Measurements from ENCODE around the gene MRC2.

Gene MRC2

DNA sequence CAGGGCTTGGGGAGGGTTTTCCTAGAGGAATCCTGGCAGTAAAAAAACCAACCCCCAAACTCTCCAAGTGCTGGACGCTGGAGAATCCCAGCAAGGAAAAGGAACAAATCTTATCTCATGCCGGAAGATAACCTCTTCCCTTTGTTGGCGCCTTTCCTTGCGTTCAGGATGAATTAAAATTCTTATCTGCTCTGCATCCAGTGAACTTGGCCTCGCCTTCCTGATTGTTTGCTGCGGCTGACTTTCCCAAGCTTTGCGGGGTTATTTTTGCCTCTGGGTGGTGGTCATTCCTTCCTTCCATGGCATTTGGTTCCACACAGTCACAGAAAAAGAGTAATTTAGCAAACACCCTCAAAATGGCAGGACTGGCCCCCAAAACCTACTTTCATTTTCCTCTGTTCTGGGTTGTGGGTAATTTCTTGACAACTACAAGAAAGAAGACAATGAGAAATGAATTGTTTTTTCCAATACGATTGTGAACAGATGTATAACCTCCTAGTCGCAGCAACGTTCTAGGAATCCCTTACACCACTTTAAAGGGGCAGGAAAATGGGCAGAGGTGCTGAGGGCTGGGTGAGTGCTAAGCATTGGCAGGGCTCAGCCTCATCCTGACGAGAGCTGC, 77.8 kb downstream of the MRC2 start:
- DNase-seq, result no peak

DNA sequence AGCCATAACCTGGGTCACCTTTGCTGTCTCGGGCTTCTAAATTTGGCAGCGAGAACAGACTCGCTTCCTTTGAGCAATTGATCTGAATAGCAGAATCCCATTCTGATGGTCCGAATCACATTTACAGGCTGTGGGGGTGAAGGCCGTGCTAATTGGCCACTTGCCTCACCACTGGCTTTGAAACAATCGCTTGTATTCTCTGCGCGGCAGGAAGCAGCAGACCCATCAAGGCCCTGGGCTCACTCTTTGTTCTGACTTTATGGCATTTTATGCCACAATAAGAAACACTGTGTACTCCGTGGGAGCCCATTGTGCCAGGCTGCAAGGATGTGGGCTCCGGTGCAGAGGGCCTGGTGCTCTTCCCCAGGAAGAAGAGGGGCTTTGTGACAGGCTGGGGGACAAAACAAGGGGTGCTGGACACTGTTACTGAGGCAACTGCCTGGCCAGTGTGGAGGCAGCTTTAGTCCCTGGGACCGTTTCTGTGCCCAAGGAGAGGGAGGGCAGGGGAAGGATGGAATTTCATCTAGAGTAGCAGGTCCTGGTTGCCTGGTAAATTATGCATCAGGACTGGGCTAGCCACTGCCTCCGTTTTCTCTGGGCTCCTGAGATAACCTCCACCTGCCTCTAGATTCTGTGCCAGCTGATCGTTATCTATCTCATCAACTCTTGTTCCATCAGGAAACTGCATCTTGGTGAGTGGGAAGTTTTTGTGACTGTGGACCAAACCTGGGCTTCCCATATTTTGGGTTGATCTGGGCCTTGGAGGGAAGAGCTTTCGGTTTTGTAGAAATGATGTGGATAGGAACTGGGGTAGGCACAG, 78.5 kb downstream of the MRC2 start:
- peak; percentile 24 for DNase-seq

DNA sequence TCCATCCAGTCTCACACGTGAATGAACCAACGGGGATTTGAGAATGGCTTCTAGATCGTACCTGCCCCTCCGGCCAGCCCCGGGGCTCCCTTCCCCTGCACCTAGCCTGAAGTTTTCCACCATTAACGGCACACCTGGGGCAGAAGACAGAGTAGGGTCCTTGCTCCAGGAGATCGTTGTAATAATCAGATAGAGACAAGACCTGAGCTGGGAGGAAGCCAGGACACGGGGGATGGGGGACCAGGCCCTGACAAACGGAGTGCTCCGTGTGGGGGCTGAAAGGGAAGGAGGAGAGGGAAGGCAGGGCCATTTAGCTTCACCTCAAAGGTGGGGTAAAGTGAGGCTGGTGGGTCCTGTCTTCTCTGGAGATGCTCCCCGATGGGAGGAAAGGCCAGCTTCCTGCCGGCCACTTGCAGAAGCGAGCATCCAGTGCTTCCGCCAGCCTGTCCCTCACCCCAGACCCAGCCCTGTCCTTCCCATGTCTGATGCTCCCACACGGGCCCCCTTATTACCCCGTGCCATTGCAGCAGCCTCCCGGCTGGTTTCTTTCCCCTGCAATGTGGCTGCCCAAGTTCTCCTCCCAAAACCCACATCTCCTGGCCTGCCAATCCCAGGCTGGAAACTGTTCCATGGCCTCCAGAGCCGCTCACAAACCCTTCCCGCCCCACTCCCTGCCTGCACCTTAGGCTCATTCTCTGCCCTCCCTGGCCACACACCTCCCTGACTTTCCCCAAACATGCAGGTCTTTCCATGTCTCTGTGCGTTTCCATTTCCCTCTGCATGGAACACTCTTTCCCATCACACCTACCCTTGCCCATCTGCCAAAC, 79.3 kb downstream of the MRC2 start:
- DNase-seq, result no peak

DNA sequence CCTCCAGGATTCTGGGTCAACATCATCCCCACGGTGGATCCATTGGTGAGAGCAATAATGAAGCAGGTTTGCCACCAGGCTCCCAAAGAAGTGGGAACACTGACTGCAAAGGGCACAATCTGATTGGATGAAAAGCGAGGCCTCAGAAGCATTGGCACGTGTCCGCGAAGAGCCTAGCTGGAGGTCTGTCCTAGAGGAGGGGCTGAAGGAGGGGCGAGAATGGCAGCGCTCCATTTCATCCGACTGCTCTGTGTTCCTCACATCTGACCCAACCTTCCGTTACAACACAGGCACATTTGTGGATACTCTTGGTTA, 79.9 kb downstream of the MRC2 start:
- no peak for DNase-seq

DNA sequence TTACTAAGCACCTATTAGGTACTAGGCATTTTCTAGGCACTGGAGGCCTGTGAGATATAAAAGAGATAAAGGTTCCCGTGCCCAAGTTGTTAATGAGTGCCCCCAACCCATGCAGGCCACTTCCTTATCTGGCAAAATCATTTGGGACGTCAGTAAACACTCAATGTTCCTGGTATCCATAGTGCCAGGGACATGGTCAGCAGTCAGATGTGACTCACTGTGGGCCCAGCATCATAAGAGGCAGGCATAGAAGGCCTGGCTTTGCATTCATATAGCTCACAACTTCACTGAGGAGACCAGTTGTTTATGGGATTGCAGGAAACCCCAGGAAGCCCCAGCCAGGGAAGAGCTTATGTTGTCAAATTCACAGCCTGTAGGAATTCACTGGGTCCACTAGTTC, 81.1 kb downstream of the MRC2 start:
- DNase-seq, result no peak

DNA sequence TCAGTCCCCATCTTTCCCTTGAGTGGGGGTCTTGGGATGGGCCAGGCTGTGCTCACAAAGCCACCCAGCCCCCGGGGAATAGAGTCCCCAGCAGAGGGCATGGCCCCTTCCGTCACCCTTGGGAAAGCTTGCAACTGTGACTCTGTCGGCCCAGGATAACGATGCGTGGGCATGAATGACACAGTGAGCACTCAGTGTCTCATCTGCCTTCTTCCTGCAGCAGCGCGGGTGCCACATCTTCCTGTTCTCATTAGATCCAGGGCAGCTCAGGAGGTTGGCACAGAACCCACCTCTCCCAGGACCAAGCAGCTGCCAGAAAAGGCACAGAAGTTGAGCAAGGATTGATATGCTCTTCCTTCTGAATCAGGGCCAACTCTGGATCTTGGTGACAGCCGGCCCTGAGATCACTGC, 84.7 kb downstream of the MRC2 start:
- peak; percentile 28 for DNase-seq

DNA sequence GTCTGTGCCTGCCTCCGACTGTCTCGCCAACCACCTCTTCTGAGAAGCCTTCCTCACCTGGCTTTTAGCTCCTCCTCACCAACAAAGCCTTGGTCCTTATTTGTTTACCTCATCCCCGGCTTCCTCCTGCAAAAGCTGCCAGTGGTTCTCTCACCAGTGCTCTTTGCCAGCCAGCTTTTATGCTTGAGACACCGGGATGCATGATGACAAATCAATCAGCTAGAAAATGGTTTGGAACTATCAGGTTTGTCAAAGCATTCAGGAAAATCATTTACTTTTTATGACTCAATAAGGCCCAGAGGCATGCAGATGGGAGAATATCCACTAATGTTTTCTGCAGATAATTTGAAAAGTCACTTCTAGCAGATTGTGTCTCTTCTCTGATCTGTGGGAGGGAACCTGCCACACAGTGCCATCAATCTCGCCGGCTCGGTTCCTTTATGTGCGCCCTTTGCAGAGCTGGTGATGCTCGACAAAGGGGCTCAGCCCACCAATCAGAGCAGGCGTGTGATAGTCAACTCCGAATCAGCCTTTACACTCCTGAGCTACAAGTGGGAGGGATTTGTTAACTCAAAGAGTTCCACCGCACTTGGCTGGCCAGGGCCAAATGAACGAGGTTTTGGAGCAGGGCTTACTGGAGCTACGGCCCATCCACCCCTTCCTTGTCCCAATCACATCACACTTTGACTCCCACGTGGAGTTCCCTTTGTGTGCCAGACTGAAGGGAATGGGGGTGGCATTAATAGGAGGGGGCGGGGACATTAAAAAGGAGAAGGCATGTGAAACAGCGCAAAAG, 85.8 kb downstream of the MRC2 start:
- no peak for DNase-seq

DNA sequence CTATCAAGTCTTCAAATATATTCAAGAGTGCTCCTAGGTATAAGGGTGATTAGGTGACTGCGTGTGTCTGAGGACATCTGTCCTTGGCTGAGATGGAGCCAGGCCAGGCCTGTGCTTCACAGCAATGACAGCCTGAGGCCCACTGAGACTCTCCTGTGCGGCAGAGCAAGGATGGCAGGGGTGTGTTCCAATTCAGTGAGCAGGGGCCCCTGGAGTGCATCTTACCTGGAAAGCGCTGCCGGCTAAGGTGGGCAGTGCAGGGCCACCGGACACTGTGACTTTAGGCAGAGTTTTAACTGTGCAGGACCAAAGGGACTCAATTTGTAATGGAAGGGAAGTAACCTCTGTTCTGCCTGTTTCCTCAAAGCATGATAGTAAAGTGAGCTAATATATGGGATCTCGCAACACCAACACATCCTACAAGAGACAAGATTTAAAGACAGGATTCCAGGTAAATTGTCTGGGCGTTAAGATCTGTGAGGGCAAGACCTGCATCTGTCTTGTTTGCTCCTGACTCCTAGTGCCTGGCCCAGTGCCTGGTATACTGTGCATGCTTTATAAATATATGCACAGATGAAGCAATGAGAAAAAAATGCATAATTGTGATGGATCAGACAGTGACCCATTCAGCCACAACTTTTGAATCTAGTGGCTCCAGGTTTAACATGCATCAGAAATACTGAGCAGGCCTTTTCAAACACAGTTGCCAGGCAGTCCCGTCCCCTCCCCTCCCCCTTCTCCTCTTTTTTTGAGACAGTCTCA, 86.7 kb downstream of the MRC2 start:
- no peak for DNase-seq

DNA sequence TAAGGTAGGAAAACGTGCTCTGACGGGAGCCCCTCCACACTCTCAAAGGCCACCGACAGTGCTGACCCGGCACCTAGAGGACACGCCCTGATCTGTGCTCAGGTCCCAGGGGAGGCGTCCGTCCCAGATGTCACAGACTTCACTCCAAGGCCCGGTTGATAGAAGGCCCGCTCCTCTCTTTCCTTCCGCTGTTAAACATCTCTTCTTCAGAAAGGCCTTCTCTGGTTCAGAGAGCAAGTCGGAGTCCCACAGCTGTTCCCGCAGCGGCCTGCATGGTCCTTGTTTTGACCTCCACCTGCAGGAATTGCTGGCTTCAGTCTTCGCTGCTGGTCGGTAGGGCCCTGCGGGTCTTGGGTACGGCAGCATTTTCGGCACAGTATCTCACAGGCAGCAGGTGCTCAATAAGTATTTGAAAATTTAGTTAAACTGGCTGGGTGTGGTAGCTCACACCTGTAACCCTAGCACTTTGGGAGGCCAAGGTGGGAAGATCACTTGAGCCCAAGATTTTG, 88.5 kb downstream of the MRC2 start:
- DNase-seq, result no peak

DNA sequence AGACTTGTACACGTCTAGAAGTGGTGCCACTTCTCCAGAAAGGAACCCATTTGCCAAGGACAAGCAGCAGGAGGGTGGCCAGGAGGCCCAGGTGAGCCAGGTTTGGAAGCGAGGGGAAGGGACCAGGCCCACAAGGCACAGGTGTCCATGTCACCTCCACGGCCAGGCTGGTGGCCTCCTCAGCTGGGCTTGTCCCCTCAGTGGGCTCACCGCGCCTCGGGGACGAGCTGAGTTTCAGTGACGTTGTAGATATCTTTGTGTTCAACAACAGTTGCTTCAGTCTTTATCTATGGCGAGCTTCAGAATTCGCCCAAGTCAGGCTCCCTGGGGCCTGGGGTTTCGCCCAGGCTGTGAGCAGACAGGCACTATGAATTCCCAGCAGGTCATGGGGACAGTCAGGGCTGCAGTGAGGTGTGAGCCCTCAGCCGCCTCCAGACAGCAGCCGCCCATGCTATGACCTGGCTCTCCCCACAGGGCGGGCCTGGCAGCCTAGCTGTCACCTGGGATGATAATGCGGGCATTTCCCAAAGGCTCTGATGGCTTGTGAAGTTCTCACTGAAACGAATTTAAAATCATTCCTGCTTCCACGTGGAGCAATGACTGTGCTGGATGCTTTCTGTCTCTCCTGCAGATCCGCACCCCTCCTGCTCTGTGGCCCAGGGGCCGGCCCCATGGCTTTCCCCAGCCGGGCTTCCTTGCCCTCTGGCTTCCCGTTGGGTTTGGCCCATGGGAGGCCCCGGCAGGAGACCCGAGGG, 89.5 kb downstream of the MRC2 start:
- no peak for DNase-seq

DNA sequence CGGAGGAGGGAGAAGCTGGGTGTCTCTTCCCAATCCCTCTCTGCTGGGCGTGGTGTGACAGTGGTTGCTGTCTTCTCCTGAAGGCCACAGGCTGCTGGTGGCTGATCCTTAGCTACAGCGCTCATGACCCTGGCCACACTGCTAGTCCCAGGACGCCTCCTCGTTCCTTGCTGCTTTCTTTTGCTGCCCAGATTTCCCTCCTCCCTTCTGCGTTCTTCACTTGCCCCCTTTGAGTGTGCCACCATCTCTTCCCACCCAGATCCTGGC, 90.1 kb downstream of the MRC2 start:
- DNase-seq, result no peak

DNA sequence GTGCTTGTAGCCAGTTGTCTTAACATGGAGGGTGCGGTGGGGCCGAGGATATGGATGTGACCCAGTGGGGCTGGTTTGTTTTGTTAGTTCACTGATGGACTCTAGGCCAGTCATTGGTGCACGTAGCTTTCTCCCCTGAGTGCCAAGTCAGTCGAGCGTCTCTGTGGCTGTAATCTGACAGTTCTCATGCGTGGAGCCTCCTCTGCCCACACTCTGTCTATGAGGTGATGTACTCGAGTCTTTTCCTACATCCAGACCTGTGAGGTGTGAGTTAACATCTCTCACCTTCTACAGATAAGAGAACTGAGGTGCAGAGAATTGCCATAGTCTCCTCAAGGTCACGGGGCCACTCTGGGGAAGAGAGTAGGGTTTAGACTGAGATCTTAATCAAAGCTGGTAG, 90.4 kb downstream of the MRC2 start:
- DNase-seq, result no peak

DNA sequence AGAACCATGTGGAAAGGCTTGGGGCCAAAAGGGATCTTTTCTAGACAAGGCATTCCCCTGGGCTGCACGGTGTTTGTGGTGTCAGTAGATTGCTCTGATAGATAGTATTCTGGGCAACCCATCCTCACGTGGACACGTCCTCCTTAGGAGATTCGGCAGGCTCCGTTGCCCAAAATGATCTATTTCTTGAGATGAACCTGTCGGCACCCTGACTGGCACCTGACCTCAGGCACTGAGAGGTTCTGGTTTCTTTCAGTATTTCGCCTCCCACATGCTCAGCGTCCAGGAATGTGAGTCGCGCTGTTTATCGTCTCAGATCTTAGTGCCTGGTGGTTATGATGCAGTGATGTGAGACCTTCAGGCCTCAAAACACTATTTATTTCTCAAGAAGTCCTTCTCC, 91.0 kb downstream of the MRC2 start:
- no peak for DNase-seq

DNA sequence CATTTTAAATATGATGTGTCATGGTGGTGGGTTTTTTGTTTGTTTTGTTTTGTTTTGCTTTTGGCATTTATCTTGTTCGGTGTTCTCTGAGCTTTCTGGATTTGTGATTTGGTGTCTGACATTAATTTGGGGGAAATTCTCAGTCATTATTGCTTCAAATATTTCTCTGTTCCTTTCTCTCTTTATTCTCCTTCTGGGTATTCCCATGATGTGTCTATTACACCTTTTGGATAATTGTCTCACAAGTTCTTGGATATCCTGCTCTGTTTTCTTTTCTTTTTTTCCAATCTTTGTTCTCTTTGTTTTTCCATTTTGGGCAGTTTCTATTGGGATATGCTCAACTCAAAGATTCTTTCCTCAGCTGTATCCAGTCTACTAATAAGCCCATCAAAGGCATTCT, 92.1 kb downstream of the MRC2 start:
- no peak for DNase-seq

DNA sequence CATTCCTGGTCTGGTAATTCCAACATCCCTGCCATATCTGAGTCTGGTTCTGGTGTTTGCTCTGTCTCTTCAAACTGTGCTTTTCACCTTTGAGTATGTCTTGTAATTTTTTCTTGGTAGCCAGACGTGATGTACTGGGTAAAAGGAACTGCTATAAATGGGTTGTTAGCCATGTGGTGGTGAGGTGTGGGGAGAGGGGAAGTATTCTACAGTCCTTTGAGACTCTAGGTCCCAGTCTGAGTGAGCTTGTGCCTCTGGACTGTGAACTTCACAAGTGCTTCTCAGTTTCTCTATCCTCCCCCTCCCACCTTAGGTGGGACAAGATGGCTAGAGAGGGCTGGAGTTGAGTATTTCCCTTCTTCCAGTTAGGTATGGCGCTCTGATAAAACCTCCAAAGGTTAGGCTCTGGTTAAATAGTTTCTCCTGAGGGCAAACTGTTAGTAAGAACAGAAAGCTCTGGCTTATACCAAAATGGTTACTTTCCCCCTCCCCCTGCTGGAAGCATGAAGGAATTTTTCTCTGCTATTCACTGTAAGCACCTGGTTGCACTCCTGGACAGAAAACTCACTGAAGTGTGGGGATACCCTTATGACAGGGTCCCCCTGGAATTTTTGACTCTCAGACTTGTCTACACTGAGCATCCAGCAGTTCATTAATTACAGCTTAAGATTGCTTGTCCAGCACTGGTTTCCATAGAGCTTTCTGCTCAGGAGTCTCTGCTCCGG, 92.8 kb downstream of the MRC2 start:
- no peak for DNase-seq

DNA sequence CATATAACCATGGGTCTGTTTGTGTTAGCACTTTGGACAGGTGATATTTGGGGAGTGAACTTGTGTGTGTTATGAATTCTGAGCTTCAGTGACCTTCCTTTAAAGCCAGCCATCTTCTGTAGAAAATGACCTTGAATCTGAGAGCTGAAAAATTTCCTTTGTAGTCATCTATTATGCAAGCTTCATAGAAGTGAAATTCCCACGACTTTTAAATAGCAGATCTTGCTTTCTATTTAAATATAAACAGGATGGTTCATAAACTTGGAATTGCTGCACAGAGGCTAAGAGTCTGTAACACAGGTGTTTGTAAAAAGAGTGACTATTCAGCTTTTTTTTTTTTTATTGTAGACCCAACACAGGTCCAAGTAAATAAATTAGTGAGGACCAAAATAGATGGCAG, 95.2 kb downstream of the MRC2 start:
- no peak for DNase-seq

DNA sequence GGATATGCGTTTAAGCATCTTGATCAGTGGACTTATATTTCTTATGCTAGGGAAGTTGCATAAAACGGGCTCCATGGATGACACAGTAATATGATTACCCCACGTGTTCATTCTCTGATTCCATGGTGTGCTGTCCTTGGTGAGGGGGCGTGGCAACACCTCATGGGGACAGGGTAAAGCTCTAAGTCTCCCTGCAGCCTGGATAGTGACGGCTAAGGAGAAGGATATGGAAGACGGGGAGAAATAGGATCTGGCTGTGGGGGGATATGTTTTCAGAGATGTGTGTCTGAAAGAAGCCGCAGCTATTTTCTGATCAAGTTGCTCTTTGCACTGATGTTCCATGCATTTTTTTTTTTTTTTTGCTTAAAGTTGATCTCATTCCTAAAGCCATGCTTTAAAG, 96.4 kb downstream of the MRC2 start:
- DNase-seq, result peak; percentile 87

DNA sequence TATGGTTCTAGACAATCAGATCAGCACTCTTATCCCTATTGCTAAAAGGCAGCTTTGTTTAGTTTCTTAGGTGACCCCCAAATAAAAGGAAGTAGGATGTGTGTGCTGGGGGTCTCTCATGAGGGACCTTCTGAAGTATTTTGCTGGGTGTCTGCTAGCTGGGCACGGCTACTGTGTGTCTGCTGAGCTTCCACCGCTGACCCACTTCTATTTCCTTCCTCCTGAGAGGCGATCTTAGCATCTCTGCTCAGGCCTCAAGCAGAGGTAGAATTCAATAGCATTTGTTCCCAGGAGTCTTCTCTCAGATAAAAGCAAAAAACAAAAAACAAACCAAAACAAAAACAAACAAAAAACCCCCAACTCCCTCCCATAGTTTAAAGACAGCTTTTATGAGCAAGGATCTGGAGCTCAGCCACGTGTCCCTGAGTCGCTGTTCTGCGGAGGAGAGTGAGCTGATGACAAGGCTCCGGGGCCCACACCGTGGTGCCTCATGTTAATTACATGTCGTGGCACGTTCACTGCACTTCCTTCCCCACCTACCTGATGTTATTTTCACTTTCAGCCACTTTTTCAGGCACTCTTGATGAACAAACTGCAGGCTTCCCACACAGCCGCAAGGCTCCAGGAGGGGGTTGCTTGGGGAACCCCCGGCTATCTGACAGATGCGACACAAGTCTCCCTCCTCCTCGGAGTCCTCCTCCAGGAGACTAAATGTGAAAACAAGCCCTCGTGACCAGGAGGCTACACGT, 97.1 kb downstream of the MRC2 start:
- DNase-seq, result peak; percentile 95

DNA sequence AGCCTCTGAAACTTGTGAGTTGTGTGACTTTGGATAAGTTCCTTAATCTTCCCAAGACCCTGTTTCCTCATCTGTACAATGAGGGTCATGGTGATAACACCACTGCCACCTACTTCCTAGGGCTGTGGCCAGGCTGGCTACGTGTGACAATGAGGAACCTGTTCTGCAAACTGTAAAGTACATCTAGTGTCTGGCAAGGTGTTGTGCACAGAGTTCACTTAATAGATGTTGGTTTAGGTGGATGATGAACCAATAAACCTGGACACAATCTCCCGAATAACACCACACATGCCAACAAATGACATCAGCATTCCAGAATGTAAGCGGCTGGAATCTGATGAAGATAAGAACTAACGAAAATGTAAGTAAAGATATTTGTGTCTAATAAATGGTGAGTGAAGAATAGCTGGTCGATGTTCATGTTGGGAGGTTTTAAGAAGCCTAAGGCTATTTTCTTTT, 98.3 kb downstream of the MRC2 start:
- DNase-seq, result no peak

Measured in NCI-H2171 treated with DMSO at 0.1 percent for 48 hours (cell line).